ENCODE measurements around the gene EPS15.
"Not testable (repeated sequence)": the region's sequence is repeated elsewhere in the genome, so short reads cannot be mapped to it uniquely, and the experiment has no call there.

EPS15 gene

GRCh38 chr1:51519048-51519864 lies at the start of gene EPS15:
EPS15 (minus strand) TSS chr1:51519266; CDS start chr1:51519231, 35 bp downstream.
- DNase-seq: peak; percentile 95

- no peak for DNase-seq
Measured at GRCh38 chr1:51568231-51568935, 49.3 kb upstream of the EPS15 start.

GRCh38 chr1:51567653-51568052 lies 48.6 kb upstream of the EPS15 start:
- DNase-seq: no peak

GRCh38 chr1:51566260-51566659 lies 47.2 kb upstream of the EPS15 start:
- DNase-seq: no peak

GRCh38 chr1:51565009-51565408 lies 45.9 kb upstream of the EPS15 start:
- DNase-seq: no peak

- no peak for DNase-seq
Measured at GRCh38 chr1:51564124-51564523, 45.1 kb upstream of the EPS15 start.

- no peak for DNase-seq
Measured at GRCh38 chr1:51561702-51562101, 42.6 kb upstream of the EPS15 start.

GRCh38 chr1:51560895-51561294 lies 41.8 kb upstream of the EPS15 start:
- not testable (repeated sequence) for DNase-seq

GRCh38 chr1:51560034-51560433 lies 41.0 kb upstream of the EPS15 start:
- no peak for DNase-seq

GRCh38 chr1:51559501-51559900 lies 40.4 kb upstream of the EPS15 start:
- no peak for DNase-seq

GRCh38 chr1:51559064-51559500 lies 40.0 kb upstream of the EPS15 start:
- no peak for DNase-seq

- no peak for DNase-seq
Measured at GRCh38 chr1:51558375-51558924, 39.4 kb upstream of the EPS15 start.

GRCh38 chr1:51557168-51557567 lies 38.1 kb upstream of the EPS15 start:
- DNase-seq: no peak

- DNase-seq: no peak
Measured at GRCh38 chr1:51555866-51556619, 37.0 kb upstream of the EPS15 start.

- DNase-seq: no peak
Measured at GRCh38 chr1:51553911-51554310, 34.8 kb upstream of the EPS15 start.

- no peak for DNase-seq
Measured at GRCh38 chr1:51552929-51553807, 34.1 kb upstream of the EPS15 start.

GRCh38 chr1:51551848-51552296 lies 32.8 kb upstream of the EPS15 start:
- DNase-seq: no peak

- no peak for DNase-seq
Measured at GRCh38 chr1:51551081-51551480, 32.0 kb upstream of the EPS15 start.

GRCh38 chr1:51549901-51550300 lies 30.8 kb upstream of the EPS15 start:
- DNase-seq: no peak

- no peak for DNase-seq
Measured at GRCh38 chr1:51549016-51549619, 30.1 kb upstream of the EPS15 start.

GRCh38 chr1:51543858-51544257 lies 24.8 kb upstream of the EPS15 start:
- no peak for DNase-seq

Measured in activated CD8-positive, alpha-beta memory T cell treated with anti-CD3 and anti-CD28 coated beads, Interleukin-2, amount 50 U/mL, for 48 hours (primary cell).